Measurements from ENCODE around the gene UBA6. TPM values are rescaled to one million over a fixed set of nuclear protein-coding genes. Genes with fewer than 3 reads are reported as not detected.

The UBA6 gene
- polyA plus RNA-seq, 2 of the 4 experiments (the other 2 are of a cell fraction), result 33.9 to 84.6 TPM

- TF ChIP-seq CTCF (IDR thresholded peaks at IDR 0.05) (no peak), POLR2A (IDR thresholded peaks at IDR 0.05; ENCODE audit: low read length) (no peak)
- TF ChIP-seq, protein P1, sequence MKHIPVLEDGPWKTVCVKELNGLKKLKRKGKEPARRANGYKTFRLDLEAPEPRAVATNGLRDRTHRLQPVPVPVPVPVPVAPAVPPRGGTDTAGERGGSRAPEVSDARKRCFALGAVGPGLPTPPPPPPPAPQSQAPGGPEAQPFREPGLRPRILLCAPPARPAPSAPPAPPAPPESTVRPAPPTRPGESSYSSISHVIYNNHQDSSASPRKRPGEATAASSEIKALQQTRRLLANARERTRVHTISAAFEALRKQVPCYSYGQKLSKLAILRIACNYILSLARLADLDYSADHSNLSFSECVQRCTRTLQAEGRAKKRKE (CRISPR knock-in tag; IDR thresholded peaks at IDR 0.05; ENCODE audit: low read depth), result no peak
Observed at GRCh38 chr4:67624939-67625338, 76.0 kb downstream of the UBA6 start (continued).

DNA sequence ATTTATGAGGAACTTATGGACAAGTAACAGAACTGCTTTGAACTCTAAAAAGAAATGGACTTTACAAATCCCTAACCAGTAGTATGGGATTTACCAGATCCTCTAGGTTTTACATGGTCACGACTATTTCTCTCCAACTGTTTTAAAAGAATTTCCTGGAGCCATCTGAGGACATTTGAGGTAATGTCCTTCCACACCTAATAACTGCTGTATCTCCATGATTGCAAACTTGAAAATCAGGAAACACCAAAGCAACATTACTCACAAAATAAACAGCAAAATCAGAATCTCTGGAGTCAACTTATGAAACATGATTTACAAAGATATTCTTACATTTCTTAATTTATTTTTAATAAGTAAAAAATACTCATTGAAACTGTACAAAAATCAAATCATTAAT lies 84.5 kb downstream of the UBA6 start:
- FAIRE-seq (no peak), ATAC-seq (no peak), DNase-seq (ENCODE audit: low read depth in 1 of 2, low spot score in 1 of 2) (no peak)
- H3K4me1 ChIP-seq, result no peaks in the 10 kb centered on the region
- H3K4me3 ChIP-seq, result no peak overlapping the region
- POLR2A ChIA-PET, result no interaction called here
- TF ChIP-seq, protein P1 (CRISPR knock-in tag; IDR thresholded peaks at IDR 0.05; ENCODE audit: low read depth), result no peak
- TF ChIP-seq EHMT2 (IDR thresholded peaks at IDR 0.05; ENCODE audit: low read depth) (no peak), JUNB (IDR thresholded peaks at IDR 0.05) (no peak), PHF8 (IDR thresholded peaks at IDR 0.05; ENCODE audit: borderline replicate concordance, low read depth) (no peak)
- 73% methylated on average over 1 of the region's 1 CpG for WGBS (ENCODE audit: missing lambda C conversion rate)
- H3K4me2 ChIP-seq, result no peak overlapping the region
- CTCF ChIA-PET, result no interaction called here
- no peaks in the 10 kb centered on the region for H3K9me3 ChIP-seq
- H3K27ac ChIP-seq, result no peak overlapping the region

DNA sequence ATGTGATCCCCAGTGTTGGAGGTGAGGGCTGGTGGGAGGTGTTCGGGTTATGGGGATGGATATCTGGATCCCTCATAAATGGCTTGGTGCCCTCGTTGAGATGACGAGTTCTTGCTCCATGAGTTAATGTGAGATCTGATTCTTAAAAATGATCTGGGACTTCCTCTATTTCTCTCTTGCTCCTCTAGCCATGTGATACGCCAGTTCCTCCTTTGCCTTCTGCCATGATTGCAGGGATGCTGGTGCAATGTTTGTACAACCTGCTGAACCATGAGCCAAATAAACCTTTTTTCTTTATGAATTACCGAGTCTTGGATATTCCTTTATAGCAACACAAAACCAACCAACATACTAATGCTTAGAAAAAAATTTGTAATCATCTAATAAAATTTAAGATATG lies 85.8 kb downstream of the UBA6 start:
- WGBS (ENCODE audit: missing lambda C conversion rate), result 95% methylated on average over 5 of the region's 5 CpGs

DNA sequence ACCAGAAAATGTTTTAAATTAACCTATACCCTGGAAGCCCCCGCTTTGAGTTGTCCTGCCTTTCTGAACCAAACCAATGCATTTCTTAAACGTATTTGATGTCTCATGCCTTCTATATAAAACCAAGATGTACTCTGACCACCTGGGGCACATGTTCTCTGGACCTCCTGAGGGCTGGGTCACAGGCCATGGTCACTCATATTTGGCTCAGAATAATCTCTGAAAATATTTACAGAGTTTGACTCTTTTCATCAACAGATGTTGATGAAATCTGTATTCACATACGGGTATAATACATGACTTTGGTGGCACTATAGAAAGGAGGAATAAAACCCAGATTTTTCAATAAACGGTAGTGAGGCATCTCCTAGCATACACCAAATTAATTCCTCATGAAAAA lies 86.8 kb downstream of the UBA6 start:
- TF ChIP-seq ZSCAN20 (CRISPR knock-in tag; IDR thresholded peaks at IDR 0.05) (no peak), RFX5 (IDR thresholded peaks at IDR 0.05) (no peak)
- no peak for FAIRE-seq
- H3K27ac ChIP-seq, result no peak overlapping the region
- CTCF ChIA-PET, result no interaction called here
- no peak overlapping the region for H3K4me2 ChIP-seq
- no peak for DNase-seq (ENCODE audit: low read depth in 1 of 2, low spot score in 1 of 2)
- no peak for ATAC-seq
- H3K9me3 ChIP-seq, result peaks cover 9% of the 10 kb centered on the region; the same call in 1 of the 3 replicates
- POLR2A ChIA-PET, result no interaction called here
- WGBS (ENCODE audit: missing lambda C conversion rate), result 81% methylated on average over 4 of the region's 4 CpGs
- H3K4me1 ChIP-seq, result no peaks in the 10 kb centered on the region
- H3K4me3 ChIP-seq, result no peak overlapping the region

More for the DNA sequence above, 85.8 kb downstream of the UBA6 start:
- POLR2A ChIA-PET, result no interaction called here
- CTCF ChIA-PET, result no interaction called here
- H3K27ac ChIP-seq, result no peak overlapping the region
- H3K4me3 ChIP-seq, result no peak overlapping the region
- H3K4me2 ChIP-seq, result no peak overlapping the region
- H3K4me1 ChIP-seq, result no peaks in the 10 kb centered on the region
- no peak for TF ChIP-seq NPAS2 (CRISPR knock-in tag; IDR thresholded peaks at IDR 0.05; ENCODE audit: borderline replicate concordance)
- TF ChIP-seq EP300 (IDR thresholded peaks at IDR 0.05), result no peak
- no peak for TF ChIP-seq CBX2 (IDR thresholded peaks at IDR 0.05; ENCODE audit: borderline replicate concordance, low read depth)
- TF ChIP-seq, protein P2, sequence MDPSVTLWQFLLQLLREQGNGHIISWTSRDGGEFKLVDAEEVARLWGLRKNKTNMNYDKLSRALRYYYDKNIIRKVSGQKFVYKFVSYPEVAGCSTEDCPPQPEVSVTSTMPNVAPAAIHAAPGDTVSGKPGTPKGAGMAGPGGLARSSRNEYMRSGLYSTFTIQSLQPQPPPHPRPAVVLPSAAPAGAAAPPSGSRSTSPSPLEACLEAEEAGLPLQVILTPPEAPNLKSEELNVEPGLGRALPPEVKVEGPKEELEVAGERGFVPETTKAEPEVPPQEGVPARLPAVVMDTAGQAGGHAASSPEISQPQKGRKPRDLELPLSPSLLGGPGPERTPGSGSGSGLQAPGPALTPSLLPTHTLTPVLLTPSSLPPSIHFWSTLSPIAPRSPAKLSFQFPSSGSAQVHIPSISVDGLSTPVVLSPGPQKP (IDR thresholded peaks at IDR 0.05; ENCODE audit: low read depth, low read length), result no peak
- no peak for TF ChIP-seq BHLHE40 (IDR thresholded peaks at IDR 0.05; ENCODE audit: low read depth, low read length)
- TF ChIP-seq RAD21 (conservative IDR thresholded peaks at IDR 0.05 in 1 of 2, IDR thresholded peaks at IDR 0.05 in 1 of 2), result no peak
- TF ChIP-seq GATA3 (IDR thresholded peaks at IDR 0.05; ENCODE audit: borderline replicate concordance), result no peak
- no peak for DNase-seq (ENCODE audit: low read depth in 1 of 2, low spot score in 1 of 2)
- no peak for ATAC-seq
- H3K9me3 ChIP-seq, result peaks cover 6% of the 10 kb centered on the region; the same call in 1 of the 3 replicates
- FAIRE-seq, result no peak
